GM12873 (cell line): ENCODE measurements around the gene STK39.

Experiments
- TF ChIP-seq, protein P1 (sequence below): IDR thresholded peaks from 2 replicates; pipeline ENCODE4 v1.5.1; 2012; ENCODE audit warnings: low read depth, mild to moderate bottlenecking, moderate library complexity, low read length, control low read depth; ENCODE audit not compliant: insufficient read depth; ENCODE audit errors: missing control alignments

STK39 gene

DNA sequence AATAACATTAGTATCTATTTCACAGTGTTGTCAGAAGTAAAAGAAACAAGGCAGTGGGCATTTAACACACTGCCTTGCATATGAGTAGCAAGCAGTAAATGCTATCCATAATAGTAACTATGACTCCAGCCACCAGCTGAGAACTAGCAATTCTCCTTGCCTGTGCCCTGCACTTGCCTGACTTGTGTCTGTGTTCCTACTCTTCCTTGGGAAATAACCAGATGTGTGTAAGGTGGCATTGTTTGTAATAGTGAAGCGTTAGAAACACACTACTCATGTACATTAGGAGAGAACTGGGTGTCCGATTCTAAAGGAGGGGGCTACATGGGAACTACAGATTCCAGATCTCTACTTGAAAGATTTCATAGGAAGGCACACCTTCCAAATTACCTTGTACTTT lies 197.8 kb downstream of the STK39 start:
- TF ChIP-seq, protein P1, sequence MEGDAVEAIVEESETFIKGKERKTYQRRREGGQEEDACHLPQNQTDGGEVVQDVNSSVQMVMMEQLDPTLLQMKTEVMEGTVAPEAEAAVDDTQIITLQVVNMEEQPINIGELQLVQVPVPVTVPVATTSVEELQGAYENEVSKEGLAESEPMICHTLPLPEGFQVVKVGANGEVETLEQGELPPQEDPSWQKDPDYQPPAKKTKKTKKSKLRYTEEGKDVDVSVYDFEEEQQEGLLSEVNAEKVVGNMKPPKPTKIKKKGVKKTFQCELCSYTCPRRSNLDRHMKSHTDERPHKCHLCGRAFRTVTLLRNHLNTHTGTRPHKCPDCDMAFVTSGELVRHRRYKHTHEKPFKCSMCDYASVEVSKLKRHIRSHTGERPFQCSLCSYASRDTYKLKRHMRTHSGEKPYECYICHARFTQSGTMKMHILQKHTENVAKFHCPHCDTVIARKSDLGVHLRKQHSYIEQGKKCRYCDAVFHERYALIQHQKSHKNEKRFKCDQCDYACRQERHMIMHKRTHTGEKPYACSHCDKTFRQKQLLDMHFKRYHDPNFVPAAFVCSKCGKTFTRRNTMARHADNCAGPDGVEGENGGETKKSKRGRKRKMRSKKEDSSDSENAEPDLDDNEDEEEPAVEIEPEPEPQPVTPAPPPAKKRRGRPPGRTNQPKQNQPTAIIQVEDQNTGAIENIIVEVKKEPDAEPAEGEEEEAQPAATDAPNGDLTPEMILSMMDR: no peak

DNA sequence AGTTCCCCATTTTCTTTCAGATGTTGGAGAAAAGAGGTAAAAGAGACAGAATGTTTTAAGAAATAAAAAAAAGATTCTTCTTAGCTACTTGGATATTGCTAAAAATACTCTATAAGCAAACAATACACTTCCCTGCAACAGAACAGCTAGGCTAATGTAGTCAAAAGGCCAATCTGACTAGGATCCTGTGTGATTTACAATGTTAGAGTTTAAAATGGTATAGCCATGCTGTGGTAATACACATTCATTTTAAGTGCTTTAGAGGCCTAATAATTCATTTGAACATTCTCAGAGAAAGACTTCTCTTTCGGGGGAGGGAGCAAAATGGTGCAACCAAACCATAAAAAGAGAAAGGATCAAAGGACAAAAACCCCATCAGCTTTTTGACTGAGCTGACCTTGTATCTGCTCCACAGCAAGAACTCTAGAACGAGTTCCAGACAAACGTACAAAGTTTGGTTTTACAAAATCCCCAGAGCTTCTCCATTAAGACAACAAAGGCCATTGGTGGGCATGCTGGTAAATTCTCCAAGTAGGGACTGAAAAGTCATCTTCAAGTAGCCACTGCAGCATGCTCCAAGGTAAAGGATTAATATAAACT lies 200.2 kb downstream of the STK39 start:
- TF ChIP-seq, protein P1: no peak

DNA sequence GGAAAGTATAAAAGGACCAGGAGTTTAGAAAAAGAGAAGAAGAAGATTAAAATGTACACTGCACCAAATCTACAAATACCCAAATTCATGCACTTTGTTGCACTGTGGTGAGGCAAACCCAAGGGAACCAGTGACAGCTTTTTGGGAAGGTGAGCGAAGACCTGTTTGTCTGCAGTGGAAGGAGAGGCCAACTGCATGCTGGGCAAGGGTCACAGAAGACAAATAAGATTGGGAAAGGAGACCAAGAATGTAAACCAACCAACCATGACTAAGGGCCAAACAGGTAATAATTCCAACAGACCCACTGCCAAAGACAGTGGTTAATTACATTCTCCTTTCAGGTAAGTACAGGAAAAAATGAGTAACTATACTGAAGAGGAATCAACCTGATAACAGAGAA lies 202.8 kb downstream of the STK39 start:
- TF ChIP-seq, protein P1: no peak

DNA sequence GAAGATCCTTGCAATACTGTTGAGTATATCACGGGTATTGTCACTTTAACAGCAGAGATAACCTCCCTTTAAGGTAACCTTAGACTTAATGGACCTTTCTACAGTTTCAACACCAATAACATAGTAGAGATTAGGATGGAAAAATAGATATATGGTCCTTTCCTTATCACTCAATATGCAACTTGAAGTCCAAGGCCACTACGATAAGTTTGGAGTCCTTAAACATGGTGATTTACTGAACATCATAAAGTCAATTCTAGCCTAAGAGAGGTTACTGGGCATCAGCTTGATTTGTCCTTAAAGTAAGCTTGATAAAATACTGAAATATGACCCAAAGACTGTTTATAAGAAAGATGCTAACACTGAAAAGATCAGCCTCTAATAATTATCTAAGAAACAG lies 203.2 kb downstream of the STK39 start:
- TF ChIP-seq, protein P1: no peak

DNA sequence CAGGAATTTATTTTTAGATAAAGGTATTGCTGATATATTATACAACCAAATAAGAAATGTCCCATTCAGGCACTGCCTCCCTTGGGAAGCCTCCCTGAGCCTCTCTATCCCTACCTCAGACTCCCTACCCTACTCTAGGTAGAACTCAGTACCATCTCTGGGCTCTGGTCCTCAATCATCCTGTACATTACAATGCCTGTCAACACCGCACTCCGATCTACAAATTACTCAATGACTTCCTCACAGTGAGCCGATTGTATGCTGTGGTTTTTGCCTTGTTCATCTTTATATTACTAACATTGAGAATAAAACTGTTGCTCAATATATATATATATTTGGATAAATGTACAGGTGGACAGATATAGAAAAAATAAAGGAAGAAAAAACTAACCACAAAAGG lies 207.5 kb downstream of the STK39 start:
- TF ChIP-seq, protein P1: no peak

DNA sequence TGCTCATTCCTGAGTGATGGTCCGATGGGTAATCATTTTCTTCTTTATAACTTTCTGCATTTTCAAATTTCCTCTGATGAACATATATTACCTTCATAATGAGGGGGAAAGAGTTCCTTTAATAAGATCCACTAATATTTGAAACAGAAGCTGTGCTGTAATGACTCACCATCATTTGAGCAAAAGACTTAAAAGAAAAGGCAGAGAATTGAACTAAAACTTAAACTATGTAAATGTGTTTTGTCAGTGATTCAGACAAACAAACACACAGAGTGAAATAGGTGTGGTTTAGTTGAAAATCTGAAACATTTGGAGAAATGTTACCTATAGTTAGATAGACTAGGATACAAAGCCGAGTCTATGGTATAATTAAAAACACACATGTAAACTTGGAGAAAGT lies 209.6 kb downstream of the STK39 start:
- TF ChIP-seq, protein P1: no peak

DNA sequence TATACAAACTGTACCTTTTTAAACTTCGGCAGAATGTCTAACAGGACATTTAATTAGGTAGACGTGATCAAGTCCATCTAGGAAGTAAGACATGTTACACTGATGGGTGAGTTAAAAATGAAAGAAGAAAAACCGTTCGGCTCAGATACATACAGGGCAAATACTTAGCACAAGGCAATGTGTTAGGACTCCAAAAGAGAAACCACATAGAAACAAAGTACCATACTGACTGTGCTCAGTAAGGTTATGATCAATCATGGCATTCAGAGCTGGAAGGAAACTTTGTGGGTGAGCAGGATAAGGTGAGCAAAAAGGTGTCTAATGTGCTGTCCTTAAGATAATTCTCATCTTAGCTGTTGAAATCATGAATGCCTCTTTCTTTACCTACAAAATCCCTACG lies 211.9 kb downstream of the STK39 start:
- TF ChIP-seq, protein P1: no peak
